HTERT RPE-1 (cell line): ENCODE results near the gene DDX50.
"Not testable (repeated sequence)": the region's sequence is repeated elsewhere in the genome, so short reads cannot be mapped to it uniquely, and the experiment has no call there.

Experiments
- in situ Hi-C: fragments of 300-500 bp; cut with MboI; formaldehyde crosslinking; loops from 4 replicates; pipeline ENCODE4 v1.14.3; 2020; ENCODE audit warnings: low sequenced_read_pairs

DDX50 gene

DNA sequence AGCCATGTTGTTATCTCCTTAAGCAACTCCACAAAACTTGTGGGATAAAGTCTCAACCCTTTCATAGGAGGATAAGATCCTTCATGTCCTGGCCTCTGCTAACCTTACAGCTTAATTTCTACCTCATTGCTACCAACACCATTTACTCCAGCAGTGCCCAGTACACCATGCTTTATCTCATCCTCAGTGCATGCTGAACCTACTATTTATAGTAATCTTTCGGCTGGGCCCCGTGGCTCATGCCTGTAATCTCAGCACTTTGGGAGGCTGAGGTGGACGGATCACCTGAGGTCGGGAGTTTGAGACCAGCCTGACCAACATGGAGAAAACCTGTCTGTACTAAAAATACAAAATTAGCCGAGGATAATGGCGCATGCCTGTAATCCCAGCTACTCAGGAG, 78.6 kb downstream of the DDX50 start:
- in situ Hi-C loops: not testable (repeated sequence)

DNA sequence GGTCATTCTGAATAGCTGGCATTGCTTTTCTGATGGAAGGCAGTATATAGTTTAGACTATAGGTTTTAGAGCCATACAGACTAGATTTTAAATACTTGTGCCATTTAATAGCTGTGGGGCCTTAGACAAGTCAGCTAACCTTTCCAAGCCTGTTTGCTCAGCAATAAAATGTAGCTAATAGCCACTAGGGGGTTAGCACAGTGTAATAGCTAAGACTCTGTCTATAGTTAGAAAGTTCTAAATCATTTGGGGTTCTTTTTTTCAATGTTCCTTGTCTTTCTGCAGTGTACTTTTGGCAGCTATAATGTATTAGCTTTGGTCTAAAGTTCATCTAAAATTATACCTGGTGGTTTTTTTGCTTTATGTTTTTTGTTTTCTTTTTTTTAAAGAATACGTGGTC, 80.0 kb downstream of the DDX50 start:
- in situ Hi-C loops: no loop called here

DNA sequence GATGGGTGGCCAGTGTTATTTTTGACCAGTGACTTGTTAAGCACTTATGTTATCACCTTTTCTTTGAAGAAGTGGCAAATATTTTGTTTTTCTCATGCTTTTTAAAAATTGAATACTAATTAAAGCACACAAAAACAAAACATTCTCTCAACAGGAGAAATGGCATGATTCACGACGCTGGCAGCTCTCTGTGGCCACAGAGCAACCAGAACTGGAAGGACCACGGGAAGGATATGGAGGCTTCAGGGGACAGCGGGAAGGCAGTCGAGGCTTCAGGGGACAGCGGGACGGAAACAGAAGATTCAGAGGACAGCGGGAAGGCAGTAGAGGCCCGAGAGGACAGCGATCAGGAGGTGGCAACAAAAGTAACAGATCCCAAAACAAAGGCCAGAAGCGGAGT, 81.3 kb downstream of the DDX50 start:
- in situ Hi-C loops: no loop called here

DNA sequence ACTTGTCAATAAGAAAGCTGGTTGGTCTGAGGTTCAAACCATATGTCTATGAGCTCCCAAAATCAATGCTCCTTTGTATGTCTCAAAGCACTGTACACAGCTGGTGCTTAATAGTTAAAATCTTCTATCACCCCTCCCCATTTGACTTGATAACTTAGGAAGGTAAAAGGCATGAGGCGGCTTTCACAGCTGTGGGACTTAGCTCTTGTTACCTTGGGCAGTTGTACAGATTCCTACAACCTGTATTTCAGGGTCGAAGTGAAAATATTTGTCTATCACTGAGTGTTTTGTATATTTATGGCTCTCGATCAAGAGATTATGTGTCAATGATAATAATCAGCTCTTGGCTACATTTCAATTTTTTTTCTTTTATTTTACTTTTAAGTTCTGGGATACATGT, 86.5 kb downstream of the DDX50 start:
- in situ Hi-C loops: no loop called here

DNA sequence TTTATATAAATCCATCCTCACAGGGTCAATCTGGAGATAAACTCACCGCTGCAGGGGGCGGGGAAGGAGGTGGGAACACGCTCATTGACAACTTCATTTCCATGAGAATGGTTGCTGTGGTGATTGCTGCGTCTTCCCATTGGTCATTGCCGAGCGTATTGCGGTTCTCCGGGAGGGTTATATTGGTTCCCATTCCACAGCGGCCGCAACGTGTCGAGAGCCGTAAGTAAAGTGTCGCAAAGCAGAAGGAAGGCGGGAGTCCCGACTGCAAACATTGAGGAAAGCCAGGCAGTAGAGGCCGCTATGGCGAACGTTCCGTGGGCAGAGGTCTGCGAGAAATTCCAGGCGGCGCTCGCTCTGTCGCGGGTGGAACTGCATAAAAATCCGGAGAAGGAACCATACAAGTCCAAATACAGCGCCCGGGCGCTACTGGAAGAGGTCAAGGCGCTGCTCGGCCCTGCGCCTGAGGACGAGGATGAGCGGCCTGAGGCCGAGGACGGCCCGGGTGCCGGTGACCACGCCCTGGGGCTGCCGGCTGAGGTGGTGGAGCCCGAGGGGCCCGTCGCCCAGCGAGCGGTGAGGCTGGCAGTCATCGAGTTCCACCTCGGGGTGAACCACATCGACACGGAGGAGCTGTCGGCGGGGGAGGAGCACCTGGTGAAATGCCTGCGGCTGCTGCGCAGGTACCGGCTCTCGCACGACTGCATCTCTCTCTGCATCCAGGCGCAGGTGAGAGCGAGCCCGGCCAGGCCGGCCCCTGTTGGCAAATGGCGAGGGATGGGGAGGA, 87.6 kb downstream of the DDX50 start, which contains the start of gene KIFBP:
KIFBP (plus strand) TSS at position 274 of the 787 bp plus-strand sequence; CDS start at position 304, 30 bp downstream.
- in situ Hi-C loops: no loop called here

DNA sequence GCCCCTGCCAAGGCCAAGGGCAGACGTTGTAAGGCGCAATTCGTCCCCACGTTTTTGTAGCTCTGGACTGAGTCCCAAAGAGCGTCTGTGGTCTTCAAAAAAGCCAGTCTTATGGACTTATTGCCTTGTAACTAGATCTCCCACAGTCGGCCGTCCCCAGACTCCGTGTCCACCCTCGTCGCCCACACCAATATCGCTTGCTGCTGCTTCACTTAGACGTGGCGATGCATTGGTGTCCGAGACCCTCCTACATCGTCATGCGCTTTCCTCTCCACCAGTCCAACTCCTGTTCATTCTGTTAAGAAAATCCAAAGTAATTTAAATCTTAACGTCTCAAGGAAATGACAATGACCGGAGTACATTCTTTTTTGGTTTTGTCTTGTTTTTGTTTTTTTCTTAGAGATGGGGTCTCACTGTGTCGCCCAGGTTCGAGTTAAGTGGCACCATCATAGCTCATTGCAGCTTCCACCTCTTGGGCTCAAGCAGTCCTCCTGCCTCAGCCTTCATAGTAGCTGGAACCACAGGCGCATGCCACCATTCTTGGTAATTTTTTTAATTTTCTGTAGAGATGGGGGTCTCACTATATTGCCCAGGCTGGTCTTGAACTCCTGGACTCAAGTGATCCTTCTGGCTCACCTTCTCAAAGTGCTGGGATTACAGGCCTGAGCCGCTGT, 88.3 kb downstream of the DDX50 start:
- in situ Hi-C loops: no loop called here

DNA sequence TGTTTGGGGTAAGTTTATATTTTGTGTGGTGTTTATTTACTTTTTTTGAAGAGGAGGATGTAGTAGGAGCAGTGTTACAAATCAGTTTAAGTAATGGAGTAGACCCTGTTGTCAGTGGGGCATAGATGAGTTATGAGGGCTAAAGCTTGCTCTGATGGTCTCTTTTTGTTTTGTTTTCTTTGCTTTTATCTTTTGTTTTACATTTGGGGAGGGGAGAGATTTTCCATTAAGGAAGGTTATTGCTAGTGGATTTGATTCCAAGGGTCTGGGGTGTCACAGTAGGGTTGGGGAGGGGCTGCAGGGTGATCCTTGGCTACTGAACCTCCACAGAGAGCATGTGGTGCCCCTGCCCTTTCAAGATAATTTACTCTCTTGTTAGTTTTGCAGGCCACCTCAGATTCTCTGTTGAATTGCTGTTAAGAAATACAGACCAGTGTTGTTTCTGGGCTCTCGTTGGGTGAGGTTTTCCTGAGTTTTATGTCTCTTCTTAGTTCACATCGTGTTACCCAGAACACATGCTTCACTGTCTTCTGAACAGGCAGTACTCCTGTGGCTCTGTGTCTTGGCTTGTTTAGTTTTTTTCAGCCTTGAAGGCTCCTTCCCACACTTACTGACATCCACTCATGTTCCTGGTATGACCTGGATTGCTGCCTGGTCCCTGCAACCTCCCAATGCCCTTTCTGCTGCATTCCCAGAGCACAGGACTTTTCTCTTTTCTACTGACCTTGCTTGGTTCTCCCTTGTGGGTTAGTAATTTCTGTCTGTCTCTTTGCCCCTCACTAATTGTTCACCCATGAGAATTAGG, 91.7 kb downstream of the DDX50 start:
- in situ Hi-C loops: no loop called here
